ENCODE results near the gene GNG7.

DNA sequence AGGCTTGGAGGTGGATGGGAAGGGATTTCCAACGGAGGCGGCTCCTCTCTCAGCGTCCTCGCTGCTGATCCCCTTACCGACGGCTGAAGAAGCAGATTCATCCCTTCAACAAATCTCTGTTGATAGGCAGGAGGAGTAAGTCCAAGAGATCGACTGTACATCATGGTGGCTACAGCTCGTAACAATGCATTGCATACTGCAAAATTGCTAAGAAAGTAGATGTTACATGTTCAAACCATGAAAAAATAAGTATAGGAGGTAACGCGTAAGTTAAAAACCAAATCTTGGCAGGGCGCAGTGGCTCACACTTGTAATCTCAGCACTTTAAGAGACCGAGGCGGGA is 37.8 kb upstream of the GNG7 start:
- no peak for TF ChIP-seq TARDBP (IDR thresholded peaks at IDR 0.05)
- TF ChIP-seq FOXM1 (IDR thresholded peaks at IDR 0.05; ENCODE audit: borderline replicate concordance), result no peak
- TF ChIP-seq FOXA1 (IDR thresholded peaks at IDR 0.05), result no peak
- TF ChIP-seq L3MBTL2 (conservative IDR thresholded peaks at IDR 0.05), result no peak
- no peak for TF ChIP-seq SP1 (IDR thresholded peaks at IDR 0.05)
- no peak for TF ChIP-seq FOXK2 (IDR thresholded peaks at IDR 0.05)
- TF ChIP-seq SUZ12 (IDR thresholded peaks at IDR 0.05), result no peak
- TF ChIP-seq BHLHE40 (IDR thresholded peaks at IDR 0.05; ENCODE audit: borderline replicate concordance), result no peak
- TF ChIP-seq ARNT (IDR thresholded peaks at IDR 0.05), result no peak
- TF ChIP-seq NFRKB (IDR thresholded peaks at IDR 0.05), result no peak
- TF ChIP-seq ELF4 (IDR thresholded peaks at IDR 0.05), result no peak
